ENCODE data around the gene ZNF519.
"Not testable (repeated sequence)": the region's sequence is repeated elsewhere in the genome, so short reads cannot be mapped to it uniquely, and the experiment has no call there.

The ZNF519 gene

GRCh38 chr18:14132271-14132700, at the start of gene ZNF519:
TSS of gene ZNF519 (minus strand) at chr18:14132435. CDS start at chr18:14132277, 158 bp downstream.
- peak; percentile 84 for DNase-seq (ENCODE audit: low spot score)

GRCh38 chr18:14179306-14179705, 47.1 kb upstream of the ZNF519 start:
- DNase-seq (ENCODE audit: low spot score): peak; percentile 21
- TF ChIP-seq CTCF (IDR thresholded peaks at IDR 0.05; ENCODE audit: extremely low read depth, missing control alignments): no peak

DNA sequence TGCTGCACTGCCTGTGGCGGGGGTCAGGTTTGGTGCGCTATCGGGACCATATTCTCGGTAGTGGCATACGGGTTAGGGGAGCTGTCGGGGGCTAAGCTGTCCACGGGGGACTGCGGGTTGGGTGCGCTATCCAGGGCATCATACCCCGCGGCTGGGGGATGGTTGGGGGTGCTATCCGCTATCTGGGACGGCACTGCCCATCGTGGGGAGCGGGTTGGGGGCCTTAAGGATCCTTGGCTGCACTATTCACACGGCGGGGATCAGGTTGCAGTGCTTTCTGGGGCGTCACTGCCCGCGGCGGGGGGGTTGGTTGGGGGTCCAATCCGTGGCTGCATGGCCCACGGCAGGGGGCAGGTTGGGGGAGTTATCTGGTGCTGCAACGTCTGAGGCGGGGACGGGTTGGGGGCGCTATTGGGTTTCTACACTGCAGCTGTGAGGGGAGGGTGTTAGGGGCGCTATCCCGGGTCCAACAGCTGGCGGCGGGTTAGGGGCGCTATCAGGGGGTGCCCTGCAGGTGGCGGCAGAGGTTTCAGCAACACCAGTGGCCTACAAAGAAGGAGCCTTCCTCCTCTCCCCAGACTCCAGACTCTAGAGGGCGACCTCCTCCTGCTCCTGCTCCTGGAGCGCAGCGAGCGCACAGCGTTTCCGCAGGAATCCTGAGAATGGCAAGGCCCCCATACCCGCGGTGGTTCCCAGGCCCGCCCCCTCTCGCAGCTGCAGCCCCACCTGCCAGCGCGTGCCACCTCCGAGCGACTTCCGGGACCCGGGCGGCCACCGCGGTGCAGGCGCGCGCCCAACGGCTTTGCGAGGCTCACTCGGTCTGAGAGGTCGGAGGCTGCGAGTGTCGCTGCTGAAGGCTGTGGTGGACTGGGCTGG, 46.3 kb upstream of the ZNF519 start:
- peak; percentile 60 for DNase-seq (ENCODE audit: low spot score)
- TF ChIP-seq CTCF (IDR thresholded peaks at IDR 0.05; ENCODE audit: extremely low read depth, missing control alignments): peak; percentile 47

GRCh38 chr18:14177540-14178320, 45.5 kb upstream of the ZNF519 start:
- not testable (repeated sequence) for DNase-seq (ENCODE audit: low spot score)

- DNase-seq (ENCODE audit: low spot score): not testable (repeated sequence)
Measured at GRCh38 chr18:14175404-14175803, 43.2 kb upstream of the ZNF519 start.

DNA sequence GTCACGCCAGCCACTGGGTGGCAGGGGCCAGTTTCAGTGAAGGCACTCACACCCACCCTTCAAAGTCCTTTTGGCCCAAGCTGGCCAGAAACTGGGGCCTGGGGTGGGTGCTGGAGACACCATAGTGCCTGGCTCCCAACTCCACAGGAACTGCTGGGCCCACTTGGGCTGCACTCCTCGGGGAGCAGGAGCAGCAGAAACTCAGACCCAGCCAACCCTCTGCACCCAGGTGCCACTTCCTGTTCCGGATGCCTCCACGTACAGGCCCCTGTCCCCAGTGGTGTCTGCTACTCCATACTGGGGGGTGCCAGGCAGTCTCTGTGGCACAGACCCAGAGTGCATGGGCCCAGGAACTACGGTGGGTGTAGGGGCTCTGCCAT, 42.5 kb upstream of the ZNF519 start:
- TF ChIP-seq CTCF (IDR thresholded peaks at IDR 0.05; ENCODE audit: extremely low read depth, missing control alignments): no peak
- no peak for DNase-seq (ENCODE audit: low spot score)

DNA sequence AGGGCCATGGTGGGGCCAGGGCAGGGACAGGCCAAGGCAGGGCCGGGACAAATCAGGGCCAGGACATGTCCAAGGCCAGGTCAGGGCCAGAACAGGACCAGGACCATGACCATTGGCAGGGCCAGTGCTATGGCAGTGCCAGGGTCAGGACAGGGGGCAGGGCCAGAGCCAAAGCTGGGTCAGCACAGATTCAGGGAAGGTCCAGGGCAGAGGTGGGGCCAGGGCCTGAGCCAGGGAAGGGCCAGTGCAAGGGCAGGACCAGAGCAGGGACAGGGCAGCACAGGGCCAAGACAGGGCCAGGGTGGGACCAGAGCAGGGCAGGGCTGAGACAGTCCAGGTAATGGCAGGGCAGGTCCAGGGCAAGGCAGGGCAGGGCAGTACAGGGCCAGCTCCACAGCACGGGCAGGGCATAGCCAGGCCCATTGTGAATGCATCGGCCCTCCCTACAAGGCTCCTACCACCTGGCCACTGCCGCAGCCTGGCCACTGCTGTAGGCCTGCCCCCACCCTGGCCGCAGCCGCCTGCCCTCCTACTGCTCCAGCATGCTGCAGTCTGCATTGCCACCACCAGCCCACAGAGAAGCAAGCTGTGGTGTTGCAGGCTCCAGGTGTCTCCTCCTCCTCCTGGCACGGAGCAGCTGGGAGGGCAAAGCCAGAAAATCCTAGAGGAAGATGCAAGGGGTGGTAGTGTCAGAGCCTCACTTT, 41.9 kb upstream of the ZNF519 start:
- not testable (repeated sequence) for DNase-seq (ENCODE audit: low spot score)

GRCh38 chr18:14173116-14173951, 41.1 kb upstream of the ZNF519 start:
- DNase-seq (ENCODE audit: low spot score): not testable (repeated sequence)

DNA sequence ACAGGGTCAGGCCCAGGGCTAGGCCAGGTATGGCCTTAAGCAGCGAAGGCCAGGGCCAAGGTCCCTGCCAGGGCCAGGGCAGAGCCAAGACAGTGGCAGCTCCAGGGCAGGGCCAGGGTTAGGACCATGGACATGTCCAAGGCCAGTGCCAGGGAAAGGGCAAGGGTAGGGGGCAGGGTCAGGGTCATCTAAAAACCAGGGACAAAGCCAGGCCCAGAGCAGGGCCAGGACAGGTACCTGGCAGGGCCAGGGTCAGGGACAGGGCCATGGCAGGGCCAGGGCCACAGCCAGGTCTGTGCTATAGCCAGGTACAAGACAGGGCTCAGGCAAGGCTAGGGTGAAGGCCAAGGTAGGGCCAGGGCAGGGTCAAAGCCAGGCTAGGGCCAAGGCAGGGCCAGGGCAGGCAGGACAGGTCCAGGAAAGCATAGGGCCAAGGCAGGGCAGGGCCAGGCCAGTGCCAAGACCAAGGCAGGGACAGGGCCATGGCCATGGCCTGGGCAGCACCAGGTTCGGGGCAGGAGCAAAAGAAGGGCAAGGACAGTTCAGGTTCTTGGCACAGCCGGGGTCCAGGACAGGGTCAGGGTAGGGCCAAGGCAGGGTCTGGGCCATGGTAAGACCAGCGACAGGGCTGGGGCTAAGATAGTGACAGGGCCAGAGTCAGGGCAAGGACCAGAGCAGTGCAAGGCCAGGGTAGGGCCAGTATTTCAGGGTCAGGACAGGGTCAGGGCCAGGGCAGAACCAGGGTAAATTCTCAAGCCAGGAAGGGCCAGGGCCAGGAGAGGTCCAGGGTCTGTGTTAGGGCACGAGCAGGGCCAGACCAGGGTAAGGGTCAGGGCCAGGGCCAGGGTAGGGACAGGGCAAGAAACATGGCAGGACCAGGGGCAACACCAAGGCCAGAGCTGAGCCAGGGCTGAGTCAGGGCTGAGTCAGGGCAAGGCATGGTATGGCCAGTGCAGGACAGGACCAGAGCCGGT, 40.2 kb upstream of the ZNF519 start:
- not testable (repeated sequence) for DNase-seq (ENCODE audit: low spot score)

DNA sequence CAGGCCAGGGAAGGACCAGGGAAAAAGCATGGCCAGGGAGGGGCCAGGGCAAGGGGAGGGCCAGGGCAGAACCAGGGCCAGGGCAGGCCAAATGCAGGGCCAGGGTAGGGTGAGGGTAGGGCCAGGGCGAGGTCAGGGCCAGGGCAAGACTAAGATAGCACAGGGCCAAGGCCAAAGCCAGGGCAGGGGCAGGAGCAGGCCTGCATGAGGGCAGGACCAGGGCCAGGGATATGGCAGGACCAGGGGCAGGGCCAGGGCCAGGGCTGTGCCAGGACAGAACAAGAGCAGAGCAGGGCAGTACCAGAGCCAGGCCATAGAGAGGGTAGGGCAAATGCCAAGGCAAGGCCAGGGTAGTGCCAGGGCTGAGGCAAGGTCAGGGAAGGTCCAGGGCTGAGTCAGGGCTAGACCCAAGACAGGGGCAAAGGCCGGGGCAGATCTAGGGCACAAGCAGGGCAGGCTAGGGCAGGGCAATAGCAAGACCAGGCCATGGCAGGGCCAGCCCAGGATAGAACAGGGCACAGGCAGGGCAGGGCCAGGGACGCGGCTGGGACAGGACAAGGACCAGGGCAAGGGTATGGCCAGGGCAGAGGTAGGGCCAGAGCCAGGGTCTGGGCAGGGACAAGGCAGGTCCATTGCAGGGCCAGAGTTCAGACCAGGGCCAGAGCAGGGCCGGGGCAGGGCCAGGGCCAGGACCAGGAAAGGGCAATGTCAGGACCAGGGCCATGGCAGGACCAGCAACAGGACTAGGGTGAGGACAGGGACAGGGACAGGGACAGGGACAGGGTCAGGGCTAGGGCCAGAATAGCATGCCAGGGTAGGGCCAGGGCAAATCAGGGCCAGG, 39.3 kb upstream of the ZNF519 start:
- DNase-seq (ENCODE audit: low spot score): not testable (repeated sequence)

- DNase-seq (ENCODE audit: low spot score): not testable (repeated sequence)
Measured at GRCh38 chr18:14170367-14171036, 38.3 kb upstream of the ZNF519 start.

DNA sequence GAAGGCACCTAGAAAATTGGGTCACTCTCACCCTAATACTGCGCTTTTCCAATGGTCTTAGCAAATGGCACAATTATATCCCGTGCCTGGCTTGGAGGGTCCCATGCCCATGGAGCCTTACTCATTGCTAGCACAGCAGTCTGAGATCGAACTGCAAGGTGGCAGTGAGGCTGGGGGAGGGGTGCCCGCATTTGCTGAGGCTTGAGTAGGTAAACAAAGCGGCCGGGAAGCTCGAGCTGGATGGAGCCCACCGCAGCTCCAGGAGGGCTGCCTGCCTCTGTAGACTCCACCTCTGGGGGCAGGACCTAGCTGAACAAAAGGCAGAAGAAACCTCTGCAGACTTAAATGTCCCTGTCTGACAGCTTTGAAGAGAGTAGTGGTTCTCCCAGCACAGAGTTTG, 30.7 kb upstream of the ZNF519 start:
- DNase-seq (ENCODE audit: low spot score): not testable (repeated sequence)

DNA sequence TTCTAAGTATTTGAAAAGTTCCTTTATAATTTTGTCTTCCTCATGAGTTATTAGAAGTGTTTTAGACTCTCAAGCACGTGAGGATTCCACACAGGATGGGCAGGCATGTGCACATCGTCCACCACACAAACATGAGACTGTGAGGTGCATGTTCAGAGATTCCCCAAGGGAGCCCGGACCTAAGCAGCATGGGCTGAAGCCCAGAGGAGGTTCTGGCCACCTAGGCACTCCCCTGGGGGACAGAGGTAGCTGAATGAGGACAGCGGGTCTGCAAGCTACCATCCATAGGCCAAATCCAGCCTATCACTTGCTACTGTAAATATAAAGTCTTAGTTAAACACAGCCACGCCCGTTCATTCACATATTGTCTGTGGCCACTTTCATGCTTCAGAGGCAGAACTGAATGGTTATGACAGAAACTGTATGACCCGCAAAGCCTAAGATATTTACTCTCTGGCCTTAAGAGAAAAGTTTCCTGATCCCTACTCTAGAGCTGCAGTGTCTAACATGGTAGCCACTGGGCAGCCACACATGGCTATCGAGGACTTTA, 19.4 kb upstream of the ZNF519 start:
- not testable (repeated sequence) for DNase-seq (ENCODE audit: low spot score)

Measured in GM20000 (cell line).